MM.1S (cell line): ENCODE results near the gene TSC22D4.

ENCODE experiments used
- DNase-seq: peaks from one replicate; pipeline ENCODE4 v3.0.0-alpha.2; 2015
- H2AFZ ChIP-seq: fragments of 300-600 bp; sonication (generic); 2 replicates; pipeline ENCODE4 v1.6.0; 2016; ENCODE audit warnings: antibody characterized with exemption, low read length
- H3F3A ChIP-seq: fragments of 300-600 bp; sonication (generic); 2 replicates; pipeline ENCODE4 v1.6.1; 2016; ENCODE audit warnings: mild to moderate bottlenecking, antibody characterized with exemption, low read length, moderate library complexity, mixed read lengths; ENCODE audit not compliant: insufficient read depth
- H3K27ac ChIP-seq: fragments of 300-600 bp; sonication (generic); 2 replicates; pipeline ENCODE4 v1.5.1; 2016; ENCODE audit warnings: mild to moderate bottlenecking, low read length
- H3K27me3 ChIP-seq: fragments of 300-600 bp; sonication (generic); replicated peaks from 2 replicates; pipeline ENCODE4 v1.6.0; 2016; ENCODE audit warnings: low read length; ENCODE audit not compliant: insufficient read depth
- H3K36me3 ChIP-seq: fragments of 300-600 bp; sonication (generic); replicated peaks from 2 replicates; pipeline ENCODE4 v1.6.1; 2016; ENCODE audit warnings: mild to moderate bottlenecking, low read length, mixed read lengths; ENCODE audit not compliant: insufficient read depth
- H3K4me1 ChIP-seq: fragments of 300-600 bp; sonication (generic); 2 replicates; pipeline ENCODE4 v1.6.1; 2016; ENCODE audit warnings: low read length, mixed read lengths
- H3K4me2 ChIP-seq: fragments of 300-600 bp; sonication (generic); 2 replicates; pipeline ENCODE4 v1.6.0; 2016; ENCODE audit warnings: low read depth, low read length
- H3K4me3 ChIP-seq: fragments of 300-600 bp; sonication (generic); 2 replicates; pipeline ENCODE4 v1.5.1; 2016; ENCODE audit warnings: low read length, mixed read lengths
- H3K79me2 ChIP-seq: fragments of 300-600 bp; sonication (generic); 2 replicates; pipeline ENCODE4 v1.6.1; 2016; ENCODE audit warnings: mixed run types, low read length, mixed read lengths
- H3K9ac ChIP-seq: fragments of 300-600 bp; sonication (generic); 2 replicates; pipeline ENCODE4 v1.6.1; 2016; ENCODE audit warnings: low read length, mixed read lengths
- H3K9me2 ChIP-seq: fragments of 300-600 bp; sonication (generic); replicated peaks from 2 replicates; pipeline ENCODE4 v1.6.1; 2016; ENCODE audit warnings: mild to moderate bottlenecking, low read length, mixed read lengths; ENCODE audit not compliant: insufficient read depth
- H3K9me3 ChIP-seq: fragments of 300-600 bp; sonication (generic); replicated peaks from 2 replicates; pipeline ENCODE4 v1.6.1; 2016; ENCODE audit warnings: mild to moderate bottlenecking, low read length, mixed read lengths; ENCODE audit not compliant: insufficient read depth
- H4K20me1 ChIP-seq: fragments of 300-600 bp; sonication (generic); 2 replicates; pipeline ENCODE4 v1.6.1; 2016; ENCODE audit warnings: mild to moderate bottlenecking, low read length, moderate library complexity, mixed read lengths; ENCODE audit not compliant: insufficient read depth
- CTCF ChIP-seq: fragments of 300-600 bp; sonication (generic); IDR thresholded peaks from 2 replicates; pipeline ENCODE4 v1.5.1; 2016; ENCODE audit warnings: antibody characterized with exemption, low read length, mixed read lengths
- EZH2 ChIP-seq: fragments of 300-600 bp; sonication (generic); optimal IDR thresholded peaks from 2 replicates; pipeline ENCODE3; 2017; ENCODE audit warnings: low read depth, mild to moderate bottlenecking, antibody characterized with exemption, low read length, mixed read lengths
- EZH2phosphoT487 ChIP-seq: fragments of 300-600 bp; sonication (generic); IDR thresholded peaks from 2 replicates; pipeline ENCODE4 v1.6.1; 2018; ENCODE audit warnings: antibody characterized with exemption, low read length

TSC22D4 gene

GRCh38 chr7:100521076-100521475 is 42.1 kb upstream of the TSC22D4 start:
- Histone ChIP-seq H3F3A (no peaks in the 10 kb centered on the region), H3K4me1 (no peaks in the 10 kb centered on the region), H3K27me3 (no peaks in the 10 kb centered on the region), H4K20me1 (no peaks in the 10 kb centered on the region), H3K4me2 (no peak overlapping the region), H3K9ac (no peak overlapping the region), H3K27ac (no peak overlapping the region), H3K4me3 (no peak overlapping the region), H3K9me3 (no peaks in the 10 kb centered on the region), H3K36me3 (no peaks in the 10 kb centered on the region), H3K9me2 (no peaks in the 10 kb centered on the region), H3K79me2 (no peaks in the 10 kb centered on the region), H2AFZ (no peak overlapping the region)
- TF ChIP-seq CTCF, result no peak
- TF ChIP-seq EZH2phosphoT487, result no peak
- TF ChIP-seq EZH2, result no peak
- DNase-seq, result no peak

- Histone ChIP-seq H3K27me3 (no peaks in the 10 kb centered on the region), H2AFZ (no peak overlapping the region), H3F3A (no peaks in the 10 kb centered on the region), H3K36me3 (no peaks in the 10 kb centered on the region), H3K9ac (no peak overlapping the region), H3K27ac (no peak overlapping the region), H3K4me3 (no peak overlapping the region), H3K4me2 (no peak overlapping the region), H4K20me1 (no peaks in the 10 kb centered on the region), H3K4me1 (no peaks in the 10 kb centered on the region), H3K79me2 (no peaks in the 10 kb centered on the region), H3K9me2 (no peaks in the 10 kb centered on the region), H3K9me3 (no peaks in the 10 kb centered on the region)
- no peak for TF ChIP-seq CTCF
- no peak for TF ChIP-seq EZH2phosphoT487
- no peak for TF ChIP-seq EZH2
- DNase-seq, result no peak
Measured at GRCh38 chr7:100520138-100520537, 41.1 kb upstream of the TSC22D4 start.

GRCh38 chr7:100519580-100519979 is 40.6 kb upstream of the TSC22D4 start:
- Histone ChIP-seq H2AFZ (no peak overlapping the region), H3K9me2 (no peaks in the 10 kb centered on the region), H3K4me2 (no peak overlapping the region), H3K36me3 (no peaks in the 10 kb centered on the region), H3K4me3 (no peak overlapping the region), H3K4me1 (no peaks in the 10 kb centered on the region), H3K9me3 (no peaks in the 10 kb centered on the region), H3K79me2 (no peaks in the 10 kb centered on the region), H4K20me1 (no peaks in the 10 kb centered on the region), H3K27ac (no peak overlapping the region), H3K9ac (no peak overlapping the region), H3F3A (no peaks in the 10 kb centered on the region), H3K27me3 (no peaks in the 10 kb centered on the region)
- TF ChIP-seq EZH2, result no peak
- TF ChIP-seq CTCF, result no peak
- TF ChIP-seq EZH2phosphoT487, result no peak
- no peak for DNase-seq
